T47D (cell line): Measurements from ENCODE around the gene NUP88.
"Not testable (repeated sequence)": the region's sequence is repeated elsewhere in the genome, so short reads cannot be mapped to it uniquely, and the experiment has no call there.

Source experiments
- DNase-seq, 2 experiments: peaks; one replicate each; pipeline versions ENCODE4 v3.0.0 to v3.0.0-alpha.2; 2011 to 2012; ENCODE audit warnings: low read depth in 1 of 2, low spot score in 1 of 2
- JUND ChIP-seq: IDR thresholded peaks from 2 replicates; pipeline ENCODE4 v1.6.1; 2012; ENCODE audit warnings: low read depth
- in situ Hi-C: cut with HindIII; loops from 2 replicates; pipeline ENCODE4 v1.10.0; 2016; ENCODE audit warnings: low sequenced_read_pairs, low pct_unique_long_range_greater_than_20kb

The NUP88 gene

DNA sequence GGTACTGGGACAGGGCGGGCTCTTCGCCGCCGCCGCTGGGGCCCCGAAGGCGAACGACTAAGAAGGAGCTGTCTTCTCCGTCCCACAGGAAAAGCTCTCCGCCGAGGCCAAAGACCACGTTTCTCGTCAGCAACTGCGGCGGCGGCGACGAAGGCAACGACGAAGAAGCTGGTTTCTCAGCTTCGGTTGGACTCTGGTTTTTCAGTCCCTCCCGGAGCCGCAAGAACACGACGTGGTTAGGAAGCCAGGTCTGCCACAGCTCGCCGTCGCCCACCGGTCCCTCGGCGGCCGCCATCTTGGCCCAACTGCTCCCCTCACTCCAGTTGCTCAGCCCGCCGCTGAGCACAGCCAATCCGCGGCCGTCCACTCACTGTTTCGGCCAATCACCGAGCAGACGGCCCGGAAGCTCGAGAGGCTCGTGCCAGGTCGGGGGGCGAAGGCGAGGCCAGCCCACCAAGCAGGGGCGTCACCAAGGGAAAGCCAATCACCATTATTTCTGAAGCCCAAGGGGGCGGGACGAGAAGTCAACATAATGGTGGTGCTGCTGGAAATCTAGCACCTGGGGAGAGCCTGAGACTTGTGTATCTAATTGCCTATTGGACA, at the start of gene NUP88:
TSS of gene NUP88 (minus strand) at position 307 of the 603 bp plus-strand sequence. CDS start at position 295, 12 bp downstream.
- peak; percentile 86 to 97 for DNase-seq
- in situ Hi-C loops, result no loop called here
- TF ChIP-seq JUND, result no peak

DNA sequence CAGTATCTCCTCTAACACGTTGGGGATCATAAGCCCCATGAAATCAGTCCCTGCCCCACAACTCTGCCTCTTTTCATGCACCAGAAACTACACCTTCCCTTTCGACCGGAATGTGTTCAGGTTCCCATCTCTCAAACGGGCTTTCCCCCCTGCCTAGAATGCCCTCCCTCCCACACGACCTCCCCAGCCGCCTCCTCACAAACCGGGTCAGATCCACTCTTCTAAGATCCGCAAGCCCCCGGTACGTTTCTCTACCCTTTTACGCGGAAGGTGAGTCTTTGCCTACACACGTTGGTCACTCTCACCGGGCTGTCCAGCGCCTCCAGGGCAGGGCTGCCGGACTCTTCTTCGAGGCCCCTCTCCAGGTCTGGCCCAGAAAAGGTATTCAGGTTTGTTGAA, 48.6 kb upstream of the NUP88 start:
- in situ Hi-C loops, result no loop called here
- no peak for DNase-seq

DNA sequence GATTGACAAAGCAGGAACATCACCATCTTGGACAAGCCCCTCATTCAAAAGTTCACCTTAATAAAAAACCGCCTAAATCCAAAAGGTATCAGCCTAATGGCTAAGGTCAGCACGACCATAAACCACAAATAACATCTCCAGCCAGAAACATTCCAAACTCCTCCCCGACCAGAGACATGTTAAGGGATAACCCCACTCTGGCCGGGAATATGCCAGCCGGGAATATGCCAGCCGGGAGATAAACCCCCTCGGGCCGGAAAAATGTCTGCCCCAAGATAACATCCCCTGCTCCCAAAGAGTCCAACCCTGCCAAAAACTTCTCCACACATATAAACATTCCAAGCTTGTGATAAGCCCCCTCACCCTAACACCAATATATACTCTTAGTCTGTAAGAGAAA, 48.0 kb upstream of the NUP88 start:
- in situ Hi-C loops, result no loop called here
- no peak for DNase-seq
- TF ChIP-seq JUND, result no peak

More for the DNA sequence above, 48.6 kb upstream of the NUP88 start:
- no peak for TF ChIP-seq JUND

DNA sequence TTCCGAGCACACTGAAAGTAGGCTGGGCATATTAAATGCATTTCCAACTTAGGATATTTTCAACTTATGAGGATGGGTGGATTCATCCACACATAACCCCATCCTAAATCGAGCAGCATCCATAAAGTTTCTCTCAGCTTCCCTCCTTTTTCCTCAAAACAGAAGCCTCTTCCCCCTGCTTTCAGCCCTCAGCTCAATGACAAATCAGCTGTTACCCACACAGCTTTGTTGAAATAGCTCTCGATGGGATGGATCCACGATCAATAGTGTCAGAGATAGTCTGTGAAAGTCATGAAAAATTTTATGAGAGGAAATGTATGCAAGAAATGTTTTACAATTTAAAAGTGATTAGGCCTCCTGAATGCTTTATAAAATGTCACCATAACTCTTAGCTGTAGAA, 46.8 kb upstream of the NUP88 start:
- in situ Hi-C loops, result no loop called here
- no peak for TF ChIP-seq JUND
- DNase-seq, result no peak

DNA sequence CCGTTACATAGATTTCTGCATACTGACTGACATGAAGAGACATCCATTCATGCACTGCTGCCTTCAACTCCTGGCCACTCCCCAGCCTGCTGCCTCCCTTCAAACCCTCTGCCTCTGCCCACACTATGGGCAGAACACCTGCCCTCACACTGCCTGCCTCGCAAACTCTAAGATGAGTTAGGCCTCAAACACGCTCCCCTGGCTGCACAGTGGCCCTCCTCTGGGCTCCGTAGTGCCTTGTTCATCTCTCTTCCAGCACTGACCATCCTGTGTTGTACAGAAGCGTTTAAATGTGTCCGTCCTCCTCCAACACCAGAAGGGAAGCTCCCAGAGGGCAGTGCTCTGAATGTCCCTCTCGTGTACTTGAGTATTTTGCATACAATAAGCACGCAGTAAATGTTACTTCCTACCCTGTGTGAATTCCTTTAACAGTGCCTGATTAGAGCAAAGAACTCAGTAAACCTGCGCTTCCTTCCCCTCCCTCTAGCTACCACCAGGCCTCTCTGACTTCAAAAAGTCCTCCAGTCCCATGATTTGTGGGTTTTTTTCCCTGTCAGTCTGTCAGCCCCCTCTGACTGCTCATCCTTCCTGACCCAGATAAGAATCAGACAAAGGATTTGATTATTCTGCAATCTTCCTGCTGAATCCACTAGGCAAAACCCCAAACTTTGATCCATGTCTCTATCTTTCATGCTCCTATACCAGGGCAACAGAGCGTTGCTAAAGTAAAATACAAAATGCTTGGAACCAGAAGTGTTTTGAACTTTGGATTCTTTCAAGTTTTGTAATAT, 45.5 kb upstream of the NUP88 start:
- in situ Hi-C loops, result no loop called here
- no peak for TF ChIP-seq JUND
- no peak for DNase-seq

DNA sequence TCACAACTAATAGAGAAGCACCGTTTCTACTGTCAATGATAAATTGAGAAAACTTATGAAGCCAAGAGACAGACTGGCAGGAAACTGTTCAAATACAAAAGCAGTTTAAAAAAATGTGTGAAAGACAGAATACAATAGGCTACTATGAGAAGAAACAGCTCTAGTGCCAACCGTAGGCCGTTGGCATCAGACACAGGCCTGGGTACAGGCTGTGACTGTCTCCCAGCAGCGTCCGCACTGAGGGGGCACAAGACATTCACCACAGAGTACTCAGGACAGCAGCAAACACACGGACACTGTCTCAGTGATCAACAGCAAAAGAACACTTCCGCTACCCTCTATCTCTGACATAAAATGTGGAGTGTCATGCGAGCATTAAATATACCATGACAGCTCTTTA, 27.3 kb upstream of the NUP88 start:
- in situ Hi-C loops, result no loop called here
- DNase-seq, result no peak
- no peak for TF ChIP-seq JUND

DNA sequence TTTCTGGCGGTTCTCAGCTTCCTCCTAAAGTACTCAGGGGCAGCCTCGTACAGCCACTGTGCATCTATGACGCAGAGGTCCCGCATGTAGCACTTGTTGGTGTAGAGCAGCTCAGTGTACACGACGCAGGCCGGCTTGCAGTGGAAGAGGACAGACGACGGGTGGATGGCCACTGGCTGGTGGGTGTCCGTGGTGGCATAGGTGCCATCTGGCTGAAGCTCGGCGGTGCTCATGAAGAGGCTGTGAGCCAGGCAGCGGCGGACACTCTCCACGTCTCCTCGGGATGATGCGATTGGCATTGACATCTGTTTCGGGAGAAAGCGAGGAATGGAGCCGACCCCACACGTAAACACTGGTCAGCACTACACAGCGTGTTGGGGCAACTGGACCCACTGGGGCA, 24.7 kb upstream of the NUP88 start:
- in situ Hi-C loops, result no loop called here
- no peak for DNase-seq
- TF ChIP-seq JUND, result no peak

DNA sequence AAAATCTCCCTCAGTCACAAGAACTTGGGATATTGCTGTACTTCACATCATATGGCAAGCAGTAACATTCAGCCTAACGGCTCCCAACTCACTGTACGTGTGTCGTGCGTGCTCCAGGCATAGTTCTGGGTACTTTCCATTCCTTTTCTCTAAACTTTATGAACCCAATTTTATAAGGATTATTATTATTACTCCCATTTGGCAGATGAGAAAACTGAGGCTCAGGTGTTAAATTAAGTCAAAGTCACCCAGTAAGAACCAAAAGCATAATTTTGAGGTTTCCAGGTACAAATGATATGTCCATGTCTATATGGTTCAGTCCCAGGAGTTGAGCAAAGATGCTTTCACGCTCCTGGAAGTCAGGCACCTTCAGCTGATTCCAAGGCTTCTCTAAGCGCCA, 24.3 kb upstream of the NUP88 start:
- in situ Hi-C loops, result no loop called here
- no peak for DNase-seq
- TF ChIP-seq JUND, result no peak

DNA sequence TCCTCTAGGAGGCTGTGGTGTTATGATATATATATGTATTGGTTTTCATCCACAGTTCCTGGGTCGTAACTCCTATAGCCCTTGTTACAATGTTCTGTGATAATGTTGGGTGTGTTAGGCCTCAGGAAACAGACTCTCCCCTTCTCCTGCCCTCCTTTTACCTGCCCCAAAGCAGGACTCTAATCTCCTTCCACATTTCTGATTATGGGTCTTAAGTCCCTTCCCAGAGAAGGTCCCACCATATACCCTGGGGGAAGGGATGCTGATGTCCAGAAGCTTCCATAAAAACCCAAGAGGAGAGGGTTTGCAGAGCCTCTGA, 19.9 kb upstream of the NUP88 start:
- in situ Hi-C loops, result no loop called here
- no peak for TF ChIP-seq JUND
- no peak for DNase-seq

DNA sequence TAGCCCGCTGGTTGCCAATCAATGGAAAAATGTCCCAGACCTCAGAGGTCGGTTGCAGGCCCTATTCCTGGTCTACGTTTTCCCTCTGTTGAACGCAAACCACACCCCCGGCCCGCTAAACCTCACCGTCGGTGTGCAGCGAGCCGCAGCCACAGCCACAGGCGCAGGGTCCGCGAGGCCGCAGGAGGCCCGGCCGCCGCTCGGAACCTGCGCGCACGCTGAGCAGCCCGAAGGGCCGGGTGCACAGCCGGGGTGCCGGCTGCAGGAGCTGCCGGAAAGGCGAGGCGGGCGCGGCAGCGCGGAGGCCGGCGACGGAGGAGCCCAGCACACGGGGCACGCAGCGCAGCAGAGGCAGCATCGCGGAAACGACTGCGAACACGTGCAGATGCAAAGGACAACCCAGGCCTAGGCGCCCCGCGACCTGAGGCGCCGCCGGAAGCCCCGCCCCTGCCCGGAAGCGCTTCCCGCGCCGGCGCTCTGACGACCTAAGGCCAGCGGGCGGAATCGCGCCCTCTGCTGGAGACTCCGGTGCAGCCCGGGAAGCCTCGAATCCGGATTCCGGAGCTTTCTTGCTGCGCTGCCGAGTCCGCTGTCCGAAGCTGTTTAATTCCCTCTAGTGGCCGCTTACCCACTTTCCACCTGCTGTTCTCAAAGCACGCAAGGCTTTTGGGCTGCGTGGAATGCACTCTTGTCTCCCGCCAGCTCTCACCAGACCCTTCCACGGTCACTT, 19.4 kb upstream of the NUP88 start, which contains the start of gene C1QBP:
TSS of gene C1QBP (minus strand) at position 440 of the 730 bp plus-strand sequence. CDS start at position 358, 82 bp downstream.
- peak; percentile 81 to 94 for DNase-seq
- no peak for TF ChIP-seq JUND
- in situ Hi-C loops, result no loop called here

DNA sequence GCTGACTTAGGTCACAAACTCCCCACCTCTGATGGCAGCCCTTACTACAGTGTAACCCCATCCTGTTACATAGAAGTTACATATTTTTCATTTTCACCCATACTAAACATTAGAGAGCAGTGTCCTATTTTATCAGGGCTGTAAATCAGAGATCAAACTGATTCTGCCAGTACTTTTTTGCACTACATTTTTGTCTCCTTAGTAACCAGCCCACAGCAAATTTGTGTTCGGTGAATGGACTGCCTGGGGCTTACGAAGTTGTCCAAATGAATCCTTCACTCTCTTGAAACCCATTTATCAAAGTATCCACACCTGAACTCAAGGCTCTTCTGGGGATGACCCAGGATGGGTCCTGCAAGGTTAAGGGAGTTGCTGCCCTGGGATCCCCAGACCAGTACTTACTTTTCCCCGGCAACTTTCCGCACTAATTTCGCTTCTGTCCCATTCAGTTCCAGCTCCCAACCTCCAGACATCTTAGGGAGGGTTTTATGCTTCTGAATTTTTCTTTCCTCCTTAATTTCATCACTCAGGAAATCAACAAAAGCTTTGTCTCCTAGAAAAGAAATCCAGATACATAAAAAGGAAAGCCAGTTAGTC, 18.4 kb upstream of the NUP88 start:
- no peak for TF ChIP-seq JUND
- no peak for DNase-seq
- in situ Hi-C loops, result no loop called here

DNA sequence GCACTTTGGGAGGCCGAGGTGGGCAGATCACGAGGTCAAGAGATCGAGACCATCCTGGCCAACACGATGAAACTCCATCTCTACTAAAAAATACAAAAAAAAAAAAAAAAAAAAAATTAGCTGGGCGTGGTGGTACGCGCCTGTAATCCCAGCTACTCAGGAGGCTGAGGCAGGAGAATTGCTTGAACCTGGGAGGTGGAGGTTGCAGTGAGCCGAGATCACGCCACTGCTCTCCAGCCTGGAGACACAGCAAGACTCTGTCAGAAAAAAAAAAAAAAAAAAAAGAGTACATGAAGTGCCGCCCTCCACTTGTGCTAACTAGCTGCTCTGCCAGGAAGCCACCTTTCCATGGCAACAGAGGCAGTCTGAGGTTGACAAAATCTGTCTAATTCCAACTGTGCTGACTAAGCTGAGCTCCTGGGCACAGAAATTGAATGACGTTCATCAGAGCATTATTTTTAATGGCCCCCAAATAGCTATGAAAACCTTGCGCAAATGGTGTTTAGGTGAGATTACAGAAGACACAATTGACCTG, 16.4 kb upstream of the NUP88 start:
- DNase-seq, in situ Hi-C loops: not testable (repeated sequence)

DNA sequence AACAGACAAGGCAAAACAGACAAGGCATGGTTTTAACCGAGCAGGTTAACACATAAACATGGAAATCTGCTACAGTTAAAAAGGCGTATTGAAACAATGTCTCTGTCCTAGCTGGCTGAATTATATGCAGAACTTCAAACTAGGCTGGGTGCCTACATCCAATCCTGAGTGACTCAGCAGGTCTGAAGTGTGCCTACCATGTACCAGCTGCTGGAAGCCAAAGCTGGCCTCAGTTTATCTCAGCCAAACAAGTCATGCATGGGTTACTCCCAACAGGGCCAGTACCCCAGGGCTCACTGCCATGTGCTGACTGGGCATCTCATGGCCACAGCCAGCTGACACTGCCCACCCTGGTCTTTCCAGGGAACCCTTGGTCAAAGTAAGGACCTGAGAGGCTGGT, 15.5 kb upstream of the NUP88 start:
- DNase-seq, result no peak
- no peak for TF ChIP-seq JUND
- in situ Hi-C loops, result no loop called here
